ENCODE data around the gene NTM.

The NTM gene

DNA sequence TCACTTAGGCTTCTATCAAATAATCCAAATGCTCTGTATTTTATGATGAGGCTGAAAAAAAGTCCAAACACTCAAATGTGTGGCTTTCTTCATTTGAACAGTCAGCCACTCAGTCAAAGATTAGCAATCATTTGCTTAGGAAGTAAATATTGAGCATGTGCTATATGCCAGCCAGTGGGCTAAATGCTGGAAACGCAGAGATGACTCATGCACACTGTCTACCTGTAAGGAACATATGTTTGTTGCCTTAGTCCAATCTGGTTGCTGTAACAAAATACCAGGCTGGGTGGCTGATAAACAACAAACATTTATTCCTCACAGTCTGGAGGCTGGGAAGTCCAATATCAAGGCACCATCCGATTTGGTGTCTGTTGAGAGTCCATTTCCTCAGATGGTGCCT lies 617.3 kb downstream of the NTM start:
- no peak for DNase-seq

DNA sequence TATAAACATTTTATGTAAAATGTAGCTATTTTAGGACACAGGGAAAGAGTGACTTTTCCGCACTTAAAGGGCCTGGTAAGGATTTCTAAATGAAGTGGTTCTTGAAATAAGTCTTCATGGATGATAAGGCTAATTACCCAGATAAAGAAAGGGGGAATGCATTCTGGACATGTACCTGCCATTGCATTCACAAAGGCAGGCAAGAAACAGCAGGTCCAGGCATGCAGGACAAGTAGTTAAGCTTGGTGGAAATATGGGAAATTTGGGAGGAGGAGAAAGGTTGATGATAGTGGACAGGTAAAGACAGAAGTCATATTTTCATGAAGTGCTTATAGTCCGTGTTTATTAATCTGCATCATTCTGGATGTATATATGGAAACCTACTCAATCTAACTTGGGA lies 621.2 kb downstream of the NTM start:
- DNase-seq, result no peak

DNA sequence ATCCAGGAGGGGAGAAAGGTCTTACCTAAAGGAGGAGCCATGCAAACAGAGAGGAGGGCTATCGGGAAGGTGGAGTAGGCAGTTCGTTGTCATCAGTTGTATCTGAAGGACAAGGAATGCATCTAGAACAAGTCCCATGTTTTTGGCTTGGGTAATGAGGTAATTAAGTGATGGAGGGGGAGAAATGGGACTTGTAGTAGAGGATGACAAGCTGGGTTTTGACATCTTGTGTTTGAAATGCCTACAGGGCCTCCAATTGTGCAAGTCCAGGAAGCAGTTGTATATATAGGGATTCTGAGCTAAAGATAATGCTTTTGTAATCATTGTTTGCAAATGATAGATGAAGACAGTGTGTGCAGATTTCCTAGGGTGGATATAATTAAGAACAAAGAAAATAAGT lies 622.8 kb downstream of the NTM start:
- no peak for DNase-seq

DNA sequence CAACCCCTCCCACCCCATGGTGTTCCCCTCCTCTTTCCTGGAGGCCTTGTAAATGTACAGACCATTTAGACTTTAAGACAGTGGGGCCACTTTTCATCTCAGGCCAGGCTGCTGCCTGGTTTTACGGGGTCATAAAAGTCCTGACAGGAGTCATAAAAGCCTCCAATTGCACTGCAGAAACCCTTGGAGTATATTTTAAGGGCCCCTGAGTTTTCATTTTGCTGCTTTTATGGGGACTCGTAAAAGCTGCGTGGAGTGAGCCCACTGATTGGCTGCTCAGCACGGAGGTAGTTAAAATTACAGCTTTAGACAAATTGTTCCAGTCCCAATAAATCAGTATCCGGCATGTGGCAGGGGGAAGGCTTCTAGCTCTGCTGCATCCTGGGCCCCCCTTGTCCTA lies 627.6 kb downstream of the NTM start:
- DNase-seq, result peak; percentile 27

DNA sequence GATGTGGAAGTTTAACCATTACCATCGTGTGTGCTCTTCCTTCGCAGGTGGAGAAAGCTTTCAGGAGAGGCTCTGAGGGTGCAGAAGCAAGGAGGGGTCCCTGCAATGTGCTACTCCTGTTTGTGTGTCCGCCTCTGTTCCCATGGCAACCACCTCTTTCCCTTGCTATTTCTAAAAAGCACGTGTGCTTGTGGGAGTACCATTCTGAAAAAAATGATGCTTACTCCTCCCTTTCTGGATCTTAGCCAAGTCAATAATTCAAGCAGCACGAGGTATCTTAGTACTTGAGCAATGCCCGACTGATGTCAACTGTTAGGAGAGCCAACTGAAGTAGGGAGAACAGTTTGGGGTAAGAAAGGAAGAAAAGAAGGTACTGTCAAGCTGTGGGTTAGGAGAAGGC lies 628.7 kb downstream of the NTM start:
- DNase-seq, result peak; percentile 99

DNA sequence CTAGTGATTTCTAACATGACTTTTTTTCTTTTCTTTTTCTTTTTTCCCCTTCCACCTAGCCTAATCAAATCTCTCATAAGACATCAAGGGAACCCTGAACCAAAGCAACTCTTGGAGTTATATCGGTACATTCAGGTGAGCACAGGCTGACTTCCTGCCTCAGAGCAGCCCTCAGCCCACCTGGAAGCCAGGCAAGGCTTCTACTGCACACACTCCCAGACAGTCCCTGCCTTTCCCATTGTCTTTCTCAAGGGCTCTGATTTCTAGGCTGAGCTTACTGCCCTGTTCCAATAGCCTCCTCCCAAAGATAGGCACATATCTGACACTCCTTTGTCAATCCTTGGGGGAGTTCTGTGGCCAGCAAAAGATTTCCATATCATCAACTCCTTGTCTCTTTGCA lies 629.5 kb downstream of the NTM start:
- no peak for DNase-seq

DNA sequence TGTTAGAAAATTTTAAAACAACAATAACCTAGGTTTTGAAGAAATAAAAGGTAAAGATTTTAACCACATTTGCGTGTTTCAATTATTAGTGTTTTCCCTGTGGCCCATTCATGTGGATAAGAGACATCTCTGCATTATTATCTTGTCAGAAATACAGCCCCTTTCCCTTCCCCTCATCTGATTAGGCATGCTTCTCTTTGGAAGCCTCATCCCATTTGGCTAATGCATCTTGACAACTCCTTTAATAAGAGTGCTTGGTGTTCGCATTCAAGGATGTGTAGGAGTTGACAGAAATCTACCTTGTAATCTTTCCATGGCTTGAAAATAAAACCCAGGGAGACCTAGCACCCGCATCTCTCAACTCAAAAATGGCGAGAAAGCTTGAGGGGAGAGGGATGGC lies 635.5 kb downstream of the NTM start:
- no peak for DNase-seq

DNA sequence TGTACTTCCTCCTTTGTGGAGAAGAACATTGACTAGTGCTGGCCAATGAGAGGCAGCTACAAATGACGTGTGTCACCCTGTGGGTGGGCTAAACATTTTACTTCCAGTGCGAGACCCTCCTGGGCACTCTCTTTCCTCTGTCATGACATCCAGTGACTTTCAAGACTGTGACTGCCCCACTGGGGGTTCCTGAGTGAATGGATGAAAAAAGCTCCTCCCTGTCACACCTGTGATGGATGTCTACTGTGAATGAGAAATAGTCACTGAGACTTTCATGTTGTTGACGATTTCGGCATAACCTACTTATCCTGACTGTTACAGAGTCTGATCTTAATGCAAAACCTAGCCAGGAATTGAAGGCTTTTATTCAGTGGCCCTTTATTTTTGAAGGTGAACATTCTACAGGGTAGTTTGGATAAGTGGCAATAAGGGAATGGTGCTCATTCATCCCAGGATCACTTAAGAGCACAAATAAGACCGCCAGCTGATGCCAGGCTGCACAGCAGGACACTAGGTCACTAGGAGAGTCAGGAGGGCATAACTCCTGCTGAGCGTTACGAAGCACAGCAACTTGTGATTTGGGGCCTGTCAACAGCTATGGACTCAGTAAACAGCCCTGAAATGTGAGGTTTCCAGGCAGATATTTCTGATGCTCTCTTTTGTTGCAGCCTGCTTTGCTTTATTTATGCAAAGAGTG lies 636.6 kb downstream of the NTM start:
- DNase-seq, result peak; percentile 66

DNA sequence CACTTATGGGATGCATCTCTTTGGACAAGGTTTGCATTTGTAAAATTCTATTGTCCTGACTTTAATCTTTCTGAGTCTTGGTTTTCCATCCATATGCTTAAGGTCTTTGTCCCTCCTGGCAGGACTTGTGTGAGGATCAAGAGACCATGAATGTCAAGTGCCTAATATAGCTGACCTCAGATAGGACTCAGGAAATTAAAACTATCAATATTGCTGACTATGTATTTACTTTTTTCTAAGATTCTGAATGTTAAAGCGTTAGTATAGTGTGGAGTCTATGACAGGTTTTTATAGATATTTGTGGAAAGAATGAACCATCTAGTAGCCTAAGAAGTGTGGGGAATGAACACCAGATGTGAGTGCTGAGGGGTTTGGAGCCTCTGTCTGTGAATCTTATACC lies 637.8 kb downstream of the NTM start:
- no peak for DNase-seq

DNA sequence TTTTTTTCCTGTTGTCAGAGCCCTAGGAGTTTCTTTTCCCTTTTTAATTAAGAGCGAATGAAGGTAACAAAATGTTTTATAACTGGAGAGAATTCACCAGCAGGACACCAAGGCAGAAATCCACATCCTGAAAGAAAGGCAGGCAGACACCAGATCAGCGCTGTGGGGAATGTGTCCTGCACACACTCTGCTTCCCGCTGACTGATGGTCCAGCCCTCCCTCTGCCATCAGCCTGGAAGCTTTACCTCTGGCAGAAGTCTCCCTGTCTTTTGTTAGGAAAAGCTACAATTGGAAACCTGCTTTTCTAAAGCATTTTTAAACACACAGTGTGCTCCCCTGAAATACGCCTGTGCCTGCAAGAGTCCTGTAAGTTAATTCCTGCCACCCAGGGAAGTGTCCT lies 638.5 kb downstream of the NTM start:
- no peak for DNase-seq

DNA sequence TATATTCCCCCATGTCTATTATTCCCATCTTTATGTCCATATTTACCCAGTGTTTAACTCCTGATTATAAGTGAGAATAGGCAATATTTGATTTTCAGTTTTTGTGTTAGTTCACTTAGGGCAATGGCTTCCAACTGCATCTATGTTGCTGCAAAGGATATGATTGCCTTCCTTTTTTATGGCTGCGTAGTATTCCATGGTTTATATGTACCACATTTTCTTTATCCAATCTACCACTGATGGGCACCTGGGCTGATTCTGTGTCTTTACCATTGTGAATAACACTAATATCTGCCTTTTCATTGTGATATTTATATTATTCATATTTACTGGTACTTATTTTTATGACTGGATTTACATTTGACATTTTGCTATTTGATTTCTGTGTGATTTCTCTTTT lies 649.6 kb downstream of the NTM start:
- no peak for DNase-seq

DNA sequence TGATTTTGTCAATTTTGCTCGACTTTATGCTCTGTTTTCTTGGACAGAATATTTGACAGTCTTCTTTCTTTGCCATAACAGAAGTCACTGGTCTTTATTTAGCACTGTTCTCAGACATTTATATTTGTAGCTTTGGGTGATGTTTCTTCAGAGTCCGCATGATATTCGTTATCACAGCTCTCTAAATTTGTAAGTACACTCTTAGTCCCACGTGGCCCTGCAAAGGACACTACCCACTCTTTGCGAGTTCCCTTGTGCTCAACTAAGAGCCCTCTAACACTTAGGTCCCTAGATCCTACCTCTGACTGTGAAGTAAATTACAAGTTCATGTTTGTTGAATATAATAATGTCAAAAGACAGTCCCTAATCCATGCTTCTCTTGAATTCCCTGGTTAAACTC lies 651.9 kb downstream of the NTM start:
- no peak for DNase-seq

DNA sequence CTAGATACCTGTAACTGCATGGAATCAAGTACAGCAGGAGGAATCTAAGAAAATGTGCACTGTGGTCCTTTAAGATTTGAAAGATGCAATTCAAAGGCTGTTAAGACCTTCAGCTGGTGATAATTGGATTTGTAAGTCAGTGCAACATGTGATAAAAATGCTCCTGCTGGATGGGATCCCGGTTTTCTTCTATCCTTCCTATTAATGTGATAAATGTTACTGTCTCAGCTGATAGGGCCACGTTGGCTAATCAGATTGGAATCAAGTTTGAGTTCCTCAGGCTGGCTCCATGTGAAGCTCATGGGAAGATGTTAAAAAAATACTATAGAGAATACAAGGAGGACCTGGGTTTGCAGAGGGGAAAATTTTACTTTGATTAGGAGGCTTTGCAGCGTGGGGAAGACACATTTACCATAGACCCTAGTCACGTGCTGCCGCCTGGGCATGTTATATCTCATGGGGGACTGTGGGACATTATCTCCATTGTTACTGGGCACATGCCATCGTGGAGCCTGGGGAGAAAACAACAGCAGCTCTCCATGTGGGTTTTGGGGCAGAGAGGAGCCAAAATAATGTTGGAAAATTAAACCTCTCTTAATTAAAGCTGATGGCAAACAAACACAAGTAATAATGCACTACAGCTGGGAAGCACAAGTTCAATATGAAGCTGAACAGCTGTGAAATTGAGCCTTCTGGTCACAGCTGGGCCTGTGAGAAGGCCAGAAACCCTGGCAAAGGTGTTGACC lies 652.5 kb downstream of the NTM start:
- DNase-seq, result no peak

DNA sequence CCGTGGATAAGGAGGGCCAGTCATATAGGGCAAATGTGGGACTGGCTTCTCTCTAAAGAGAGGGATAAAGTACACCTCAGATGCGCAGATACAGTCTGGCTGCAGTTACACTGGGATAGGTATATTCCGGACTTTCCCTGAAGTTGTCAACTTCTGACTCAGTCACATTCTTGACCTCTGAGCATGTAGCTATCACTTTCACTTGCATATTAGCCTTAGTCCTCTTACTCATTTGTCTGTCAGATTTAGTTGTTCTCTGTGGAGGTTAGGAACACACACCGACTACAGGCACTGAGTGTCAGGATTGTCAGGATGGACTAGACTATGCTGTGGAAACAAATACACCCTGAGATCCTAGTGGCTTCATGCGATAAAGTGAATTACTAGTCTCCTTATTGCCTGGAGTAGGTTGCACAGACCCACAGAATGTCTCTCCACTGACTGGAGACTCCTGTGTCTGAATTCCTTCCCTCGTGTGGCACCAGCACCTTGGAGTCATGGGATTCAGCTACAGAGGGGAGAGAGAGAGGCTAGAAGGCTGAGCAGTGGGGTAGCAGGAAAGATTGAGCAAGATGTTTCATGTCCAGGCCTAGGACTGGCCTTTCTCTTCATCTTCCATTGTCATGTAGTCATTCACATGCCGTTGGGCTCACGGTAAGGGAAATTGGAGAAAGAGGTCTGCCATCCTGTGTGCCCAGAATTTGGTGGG lies 654.3 kb downstream of the NTM start:
- DNase-seq, result no peak

DNA sequence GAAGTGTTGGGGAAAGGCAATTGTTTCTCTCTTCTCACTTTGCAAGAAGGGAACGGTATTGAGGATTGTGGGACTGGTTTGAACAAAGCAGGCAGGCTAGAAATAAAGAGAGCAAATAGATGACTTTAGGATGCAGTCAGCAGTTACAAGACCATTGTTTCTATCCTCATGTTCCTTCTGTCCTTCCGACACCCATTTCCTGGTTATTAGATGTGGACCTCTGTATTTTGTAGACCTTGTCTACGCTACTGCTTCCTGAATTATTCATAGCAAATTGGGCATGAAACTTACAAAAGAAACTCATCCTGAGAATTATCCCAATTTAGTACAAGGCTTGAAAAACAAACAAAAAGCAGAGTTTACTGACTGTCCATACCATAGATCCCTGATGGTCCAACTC lies 656.3 kb downstream of the NTM start:
- no peak for DNase-seq

DNA sequence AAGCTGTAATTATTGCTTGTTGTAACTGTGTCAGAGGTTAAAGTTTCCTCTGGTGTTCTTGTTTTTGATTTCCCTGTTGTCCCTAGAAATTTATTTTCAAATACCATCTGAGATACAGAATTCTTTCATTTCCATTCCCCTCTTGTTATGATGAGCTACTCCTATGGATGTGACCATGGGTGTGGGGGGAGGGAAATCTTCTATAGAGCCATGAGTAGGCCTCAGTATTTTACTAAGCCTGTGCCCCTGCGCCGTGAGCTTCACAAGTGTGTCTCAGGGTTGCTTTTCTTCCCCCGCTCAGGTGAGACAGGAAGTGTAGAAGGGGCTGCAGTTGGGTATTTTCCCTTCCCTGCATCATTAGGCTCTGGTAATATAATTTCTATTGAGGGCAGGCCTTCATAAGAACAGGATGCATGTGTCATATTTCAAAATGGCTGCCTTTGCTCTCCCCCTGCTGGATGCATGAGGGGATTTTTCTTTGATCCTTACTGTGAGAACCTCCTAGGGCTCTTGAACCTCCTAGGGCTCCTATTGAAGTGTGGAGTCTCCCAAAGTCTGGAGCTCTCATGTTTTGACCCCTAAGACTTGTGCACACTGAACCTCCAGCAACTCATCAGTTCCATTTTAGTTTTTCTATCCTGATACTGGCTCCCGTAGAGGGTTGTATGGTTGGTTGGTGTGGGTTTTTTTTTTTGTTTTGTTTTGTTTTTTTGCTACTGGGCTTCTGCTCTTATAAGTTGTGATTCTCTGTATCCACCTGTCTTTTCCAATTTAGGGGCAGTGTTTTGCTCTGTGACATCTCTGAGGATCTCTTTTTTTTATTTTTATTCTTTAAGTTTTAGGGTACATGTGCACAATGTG lies 658.2 kb downstream of the NTM start:
- no peak for DNase-seq

DNA sequence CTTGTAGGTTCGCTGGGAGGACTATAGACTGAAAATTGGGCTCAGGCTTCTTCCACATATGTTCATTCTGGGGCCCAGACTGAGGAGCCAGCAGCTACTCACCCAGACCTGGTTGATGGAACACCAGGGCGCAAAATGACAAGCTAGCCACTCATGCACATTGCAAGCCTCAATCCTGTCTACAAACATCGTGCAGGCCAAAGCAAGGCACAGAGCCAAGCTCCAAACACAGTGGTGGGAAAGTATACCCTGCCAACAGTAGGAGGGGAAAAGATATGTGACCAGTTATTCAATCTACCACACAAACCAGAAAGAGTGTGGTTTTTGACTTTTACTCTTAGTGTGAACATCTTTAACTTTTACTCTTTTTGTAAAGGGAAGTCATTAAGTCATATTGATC lies 660.5 kb downstream of the NTM start:
- DNase-seq, result no peak

DNA sequence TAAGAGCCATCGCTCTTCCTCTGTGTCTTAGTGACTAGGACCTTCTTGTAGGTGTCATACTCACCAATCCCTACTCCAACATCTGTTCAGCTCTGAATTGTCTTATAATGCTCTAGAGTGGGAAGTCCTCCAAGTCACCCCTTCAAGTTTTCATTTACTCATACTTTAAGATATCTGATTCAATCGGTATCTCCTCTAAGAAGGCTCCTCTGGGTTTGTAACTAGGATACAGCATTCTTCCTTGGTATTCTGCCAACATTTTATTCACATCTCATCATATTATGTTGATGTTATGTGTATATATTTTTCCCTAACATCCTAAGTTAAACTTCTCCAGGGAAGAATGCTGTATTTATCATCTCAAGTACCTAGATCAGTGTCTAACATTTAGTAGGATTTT lies 662.1 kb downstream of the NTM start:
- DNase-seq, result no peak

DNA sequence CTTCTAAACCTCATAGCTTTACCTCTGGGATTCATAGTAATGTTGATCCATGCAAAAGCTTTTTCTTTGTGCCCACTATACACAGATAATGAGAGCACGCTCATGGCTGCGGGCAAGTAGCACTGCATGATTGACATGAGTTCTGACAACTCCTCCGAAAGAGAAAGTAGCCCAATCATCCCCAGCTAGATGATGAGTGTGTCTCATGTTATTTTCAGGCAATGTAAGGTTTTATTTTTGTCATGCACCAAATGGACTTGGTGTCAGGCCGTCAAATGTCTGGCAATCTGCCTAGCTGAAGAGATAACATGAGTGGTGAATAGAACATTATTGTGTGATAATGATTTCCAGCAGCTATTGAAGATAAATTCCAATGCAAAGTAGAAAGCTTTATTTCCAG lies 662.6 kb downstream of the NTM start:
- no peak for DNase-seq

DNA sequence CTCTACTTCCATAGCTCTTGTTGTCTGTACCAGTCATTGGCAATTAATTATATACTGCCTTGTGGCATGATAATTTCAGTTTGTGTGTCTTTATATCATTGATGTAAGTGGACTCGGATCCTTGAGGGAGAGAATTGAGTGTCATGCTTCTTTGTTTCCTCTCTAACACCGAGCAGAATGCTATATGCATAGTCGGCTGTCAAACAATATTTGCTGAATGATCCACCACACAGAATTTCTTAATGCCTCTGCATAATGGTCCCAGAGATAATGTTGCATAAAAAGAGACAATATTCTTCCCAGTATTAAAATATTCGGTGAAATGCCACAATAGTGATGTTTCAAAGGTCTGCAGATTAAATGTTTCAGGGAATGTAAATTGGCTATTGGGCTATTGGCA lies 664.8 kb downstream of the NTM start:
- no peak for DNase-seq

DNA sequence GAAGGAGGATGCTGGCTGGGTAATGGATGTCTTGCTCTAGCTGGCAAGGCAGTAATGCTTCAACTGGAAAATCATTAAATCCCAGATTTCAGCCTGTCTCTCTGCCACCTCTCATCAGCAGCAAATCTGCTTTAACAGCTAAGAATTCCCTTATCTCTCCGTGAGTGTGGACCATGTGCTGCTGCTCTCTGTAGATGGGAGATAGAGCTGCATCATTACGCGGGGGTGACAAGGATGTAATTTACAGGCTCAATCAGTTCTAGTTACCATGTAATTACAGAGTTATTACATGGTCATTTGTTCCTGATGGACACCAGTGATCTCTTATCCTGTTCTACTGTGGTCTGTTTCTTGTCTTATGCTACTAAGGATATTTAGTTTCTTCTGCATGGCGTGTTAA lies 665.4 kb downstream of the NTM start:
- DNase-seq, result peak; percentile 31

DNA sequence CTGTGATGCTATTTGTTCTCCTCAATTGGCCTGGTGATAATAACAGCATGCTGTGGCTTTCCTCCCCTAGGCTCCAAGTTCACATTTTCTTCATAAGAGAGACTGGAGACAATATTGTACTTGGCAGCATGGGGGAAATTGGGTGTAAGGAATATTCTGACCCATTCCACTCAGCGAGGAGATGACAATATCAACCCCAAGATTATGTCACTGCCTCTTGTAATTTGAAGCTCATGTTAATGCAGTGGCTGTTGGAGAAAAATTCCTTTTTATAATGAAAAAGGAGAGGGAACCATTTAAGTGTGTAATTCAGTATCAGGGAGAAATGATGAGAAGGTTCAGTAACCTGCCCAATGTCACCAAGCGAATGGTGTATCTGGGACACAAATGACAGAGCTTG lies 665.8 kb downstream of the NTM start:
- no peak for DNase-seq

DNA sequence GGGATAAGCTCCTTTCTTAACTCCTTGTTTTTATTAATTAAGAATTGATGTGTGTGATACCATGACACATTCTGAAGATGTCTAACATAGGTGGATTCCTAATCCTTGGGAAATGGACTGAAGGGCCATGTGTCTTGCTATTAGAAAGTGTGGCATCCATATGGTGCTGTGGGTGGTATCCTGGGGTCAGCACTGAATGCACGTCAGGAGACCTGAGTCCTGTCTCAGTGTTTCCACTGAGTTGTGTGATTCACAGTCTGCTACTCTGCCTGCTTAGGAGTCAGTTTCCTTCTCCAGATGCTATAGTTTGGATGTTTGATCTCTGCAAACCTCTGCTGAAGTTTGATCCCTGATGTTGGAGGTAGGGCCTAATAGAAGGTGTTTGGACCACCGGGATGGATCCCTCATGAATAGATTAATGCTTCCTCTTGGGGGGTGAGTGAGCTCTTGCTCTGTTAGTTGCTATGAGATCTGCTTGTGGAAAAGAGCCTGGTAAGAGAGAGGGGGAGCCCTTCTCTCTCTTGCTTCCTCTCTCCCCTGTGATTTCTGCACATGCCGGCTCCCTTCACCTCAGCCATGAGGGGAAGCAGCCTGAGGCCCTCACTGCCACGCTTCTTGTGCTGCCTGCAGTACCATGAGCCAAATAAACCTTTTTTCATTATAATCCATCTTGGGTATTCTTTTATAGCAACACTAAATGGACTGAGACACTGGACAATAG lies 666.5 kb downstream of the NTM start:
- DNase-seq, result no peak
